GM23248 (cell line): ENCODE data around the gene VSIG10.

Source experiments
- EZH2 ChIP-seq: fragments of 200-600 bp; sonication (generic); IDR thresholded peaks from 2 replicates; pipeline ENCODE4 v1.6.1; 2018; ENCODE audit warnings: antibody characterized with exemption, mild to moderate bottlenecking; ENCODE audit not compliant: insufficient read depth, poor library complexity, severe bottlenecking
- EZH2phosphoT487 ChIP-seq: fragments of 200-600 bp; sonication (generic); IDR thresholded peaks from 2 replicates; pipeline ENCODE4 v1.6.1; 2018; ENCODE audit warnings: antibody characterized with exemption, moderate library complexity, mild to moderate bottlenecking, low read depth; ENCODE audit not compliant: insufficient read depth

- no peak for TF ChIP-seq EZH2
- no peak for TF ChIP-seq EZH2phosphoT487
Observed at GRCh38 chr12:118127867-118128266, 24.1 kb upstream of the VSIG10 start.
